GM18520 (cell line): ENCODE data around the gene KCNJ12.

ENCODE experiments used
- ATAC-seq: cut with Tn5 transposase; IDR thresholded peaks from one replicate; pipeline ENCODE4 v1.9.1; 2021; ENCODE audit not compliant: unreplicated experiment

KCNJ12 gene

GRCh38 chr17:21463779-21464407, 87.7 kb downstream of the KCNJ12 start:
- no peak for ATAC-seq

- ATAC-seq: no peak
Measured at GRCh38 chr17:21464611-21465021, 88.5 kb downstream of the KCNJ12 start.

GRCh38 chr17:21466550-21466949, 90.4 kb downstream of the KCNJ12 start:
- ATAC-seq: no peak

- ATAC-seq: no peak
Measured at GRCh38 chr17:21467196-21467595, 91.0 kb downstream of the KCNJ12 start.

GRCh38 chr17:21467739-21468490, 91.8 kb downstream of the KCNJ12 start:
- no peak for ATAC-seq
